HUES48 (cell line): ENCODE results near the gene RUNX1.

ENCODE experiments used
- H3K27ac ChIP-seq: one replicate; pipeline ENCODE4 v1.7.0; 2013; ENCODE audit warnings: low read depth, low read length, inconsistent platforms
- H3K27me3 ChIP-seq: 2 replicates; pipeline ENCODE4 v1.6.1; 2013; ENCODE audit warnings: mild to moderate bottlenecking, low read length; ENCODE audit not compliant: control insufficient read depth, insufficient read depth
- H3K36me3 ChIP-seq: 2 replicates; pipeline ENCODE4 v1.6.1; 2013; ENCODE audit warnings: low read length; ENCODE audit not compliant: control insufficient read depth, insufficient read depth
- H3K4me1 ChIP-seq: 2 replicates; pipeline ENCODE4 v1.6.1; 2013; ENCODE audit warnings: mild to moderate bottlenecking, low read length; ENCODE audit not compliant: control insufficient read depth, insufficient read depth
- H3K4me3 ChIP-seq: 2 replicates; pipeline ENCODE4 v1.5.1; 2013; ENCODE audit warnings: mild to moderate bottlenecking, low read depth, low read length
- H3K9ac ChIP-seq: 2 replicates; pipeline ENCODE4 v1.6.1; 2013; ENCODE audit warnings: mild to moderate bottlenecking, low read depth, low read length, moderate library complexity
- H3K9me3 ChIP-seq: 2 replicates; pipeline ENCODE4 v1.6.1; 2013; ENCODE audit warnings: low read length; ENCODE audit not compliant: control insufficient read depth, insufficient read depth

Gene RUNX1

DNA sequence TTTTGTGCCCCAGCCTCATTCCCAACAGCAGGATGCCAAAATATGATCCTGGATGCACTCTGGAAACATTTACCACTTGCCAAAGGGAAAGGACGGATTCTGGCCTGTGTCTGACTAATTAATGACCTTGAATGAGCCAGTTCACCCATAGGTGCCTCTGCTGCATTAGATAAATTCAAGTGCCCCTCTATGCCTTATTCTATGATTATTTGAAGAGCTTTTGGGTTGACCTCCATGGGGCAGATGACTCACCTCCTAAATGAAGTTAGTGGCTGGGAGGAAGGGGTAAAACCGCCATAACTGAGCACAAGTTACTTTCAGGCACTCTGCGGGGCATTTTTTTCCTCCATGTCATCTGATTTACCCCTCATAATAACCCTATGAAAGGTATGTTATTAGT, 282.2 kb downstream of the RUNX1 start:
- Histone ChIP-seq H3K27me3 (no peaks in the 10 kb centered on the region), H3K36me3 (no peaks in the 10 kb centered on the region), H3K27ac (no peak overlapping the region), H3K4me3 (no peak overlapping the region), H3K4me1 (no peaks in the 10 kb centered on the region), H3K9me3 (no peaks in the 10 kb centered on the region), H3K9ac (no peak overlapping the region)

DNA sequence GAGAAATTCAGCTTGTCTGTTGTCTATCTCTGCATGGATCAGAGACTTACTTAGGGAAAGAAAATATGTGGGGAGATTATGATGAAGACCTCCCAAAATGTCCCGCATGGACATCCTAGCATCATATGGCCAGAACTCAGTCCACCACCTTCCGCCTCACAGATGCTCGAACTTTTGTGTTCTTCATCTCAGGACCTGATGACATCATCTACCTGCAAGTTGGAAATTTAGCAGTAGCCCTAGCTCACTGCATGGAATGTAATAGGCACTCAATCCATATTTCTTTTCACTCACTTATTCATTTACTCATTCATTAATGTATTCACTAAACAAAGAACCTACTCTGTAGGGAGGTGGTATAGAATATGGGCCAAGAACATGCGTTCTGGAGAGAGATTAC, 283.5 kb downstream of the RUNX1 start:
- H3K27ac ChIP-seq, result no peak overlapping the region
- H3K36me3 ChIP-seq, result no peaks in the 10 kb centered on the region
- no peak overlapping the region for H3K4me3 ChIP-seq
- no peaks in the 10 kb centered on the region for H3K9me3 ChIP-seq
- H3K9ac ChIP-seq, result no peak overlapping the region
- H3K27me3 ChIP-seq, result no peaks in the 10 kb centered on the region
- no peaks in the 10 kb centered on the region for H3K4me1 ChIP-seq

DNA sequence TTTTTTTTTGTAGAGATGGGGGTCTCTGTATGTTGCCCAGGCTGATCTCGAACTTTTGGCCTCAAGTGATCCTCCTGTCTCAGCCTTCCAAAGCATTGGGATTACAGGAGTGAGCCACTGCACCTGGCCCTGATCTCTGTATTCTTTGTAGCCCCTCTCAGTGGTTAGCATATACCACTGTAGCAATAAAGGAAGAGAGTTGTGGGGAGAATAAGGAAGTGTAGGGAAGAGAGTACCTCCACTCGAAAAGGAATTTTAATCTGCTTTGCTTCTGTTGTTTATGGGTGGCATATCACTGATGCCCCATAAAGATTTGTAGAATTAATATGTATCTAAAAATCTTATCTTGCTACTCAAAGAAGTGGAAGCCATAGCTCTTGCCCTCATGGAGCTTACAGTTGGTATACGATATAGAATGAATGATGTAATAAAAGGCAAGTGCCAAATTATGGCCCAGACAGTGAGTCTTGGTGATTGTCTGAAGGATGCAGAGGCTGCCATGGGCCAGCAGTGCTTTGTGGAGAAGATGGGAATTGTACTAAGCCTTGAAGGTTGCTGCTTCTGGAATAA, 284.3 kb downstream of the RUNX1 start:
- no peak overlapping the region for H3K4me3 ChIP-seq
- H3K9ac ChIP-seq, result no peak overlapping the region
- no peaks in the 10 kb centered on the region for H3K4me1 ChIP-seq
- no peak overlapping the region for H3K27ac ChIP-seq
- no peaks in the 10 kb centered on the region for H3K9me3 ChIP-seq
- H3K27me3 ChIP-seq, result no peaks in the 10 kb centered on the region
- H3K36me3 ChIP-seq, result no peaks in the 10 kb centered on the region

DNA sequence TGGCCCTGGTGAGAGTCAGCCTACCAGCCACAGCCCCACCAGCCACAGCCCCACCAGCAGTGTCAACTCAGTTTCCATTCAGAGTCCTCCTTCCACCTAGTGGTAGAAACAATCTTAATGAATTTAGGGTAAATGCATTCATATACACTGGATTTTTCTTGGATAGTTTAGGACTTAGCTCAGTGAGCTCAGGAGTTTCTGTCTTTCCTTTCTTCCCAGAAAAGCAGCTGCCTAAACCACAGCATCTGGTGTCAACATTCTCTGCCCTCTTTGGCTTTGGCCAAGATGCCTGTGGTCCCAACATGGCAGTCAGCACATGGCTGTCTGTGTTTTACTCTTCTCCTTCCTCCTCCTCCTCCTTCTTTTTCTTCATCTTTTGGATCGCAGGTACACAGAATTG, 286.3 kb downstream of the RUNX1 start:
- Histone ChIP-seq H3K9ac (no peak overlapping the region), H3K4me1 (no peaks in the 10 kb centered on the region), H3K4me3 (no peak overlapping the region), H3K27me3 (no peaks in the 10 kb centered on the region), H3K27ac (no peak overlapping the region), H3K36me3 (no peaks in the 10 kb centered on the region), H3K9me3 (no peaks in the 10 kb centered on the region)

DNA sequence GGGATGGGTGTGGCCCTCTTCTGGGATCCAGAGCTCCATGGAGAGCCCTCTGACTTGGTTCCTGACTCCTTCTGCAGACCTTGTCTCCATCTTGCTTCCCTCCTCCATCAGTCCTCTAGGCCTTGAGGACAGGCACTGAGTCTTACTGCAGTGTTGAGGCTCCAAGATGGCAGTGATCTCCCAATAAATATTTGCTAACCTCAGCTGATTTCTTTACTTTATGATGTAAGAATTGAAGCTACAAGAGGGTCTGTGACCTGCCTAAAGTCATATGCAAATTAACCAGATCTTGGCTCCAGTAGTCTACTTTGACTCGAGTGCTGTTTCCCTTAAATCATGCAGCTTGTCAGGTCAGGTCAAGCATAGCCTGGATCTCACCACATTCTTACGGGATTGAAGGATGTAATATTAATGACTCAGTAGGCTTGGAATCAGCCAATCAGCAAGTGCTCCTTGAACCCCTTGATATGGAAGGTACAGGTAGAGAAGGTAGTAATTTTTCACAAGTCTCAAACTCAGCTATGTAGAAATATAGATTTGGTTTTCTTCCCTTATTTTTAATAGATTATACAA, 287.3 kb downstream of the RUNX1 start:
- Histone ChIP-seq H3K4me1 (no peaks in the 10 kb centered on the region), H3K27me3 (no peaks in the 10 kb centered on the region), H3K9me3 (no peaks in the 10 kb centered on the region), H3K4me3 (no peak overlapping the region), H3K36me3 (no peaks in the 10 kb centered on the region), H3K27ac (no peak overlapping the region), H3K9ac (no peak overlapping the region)

DNA sequence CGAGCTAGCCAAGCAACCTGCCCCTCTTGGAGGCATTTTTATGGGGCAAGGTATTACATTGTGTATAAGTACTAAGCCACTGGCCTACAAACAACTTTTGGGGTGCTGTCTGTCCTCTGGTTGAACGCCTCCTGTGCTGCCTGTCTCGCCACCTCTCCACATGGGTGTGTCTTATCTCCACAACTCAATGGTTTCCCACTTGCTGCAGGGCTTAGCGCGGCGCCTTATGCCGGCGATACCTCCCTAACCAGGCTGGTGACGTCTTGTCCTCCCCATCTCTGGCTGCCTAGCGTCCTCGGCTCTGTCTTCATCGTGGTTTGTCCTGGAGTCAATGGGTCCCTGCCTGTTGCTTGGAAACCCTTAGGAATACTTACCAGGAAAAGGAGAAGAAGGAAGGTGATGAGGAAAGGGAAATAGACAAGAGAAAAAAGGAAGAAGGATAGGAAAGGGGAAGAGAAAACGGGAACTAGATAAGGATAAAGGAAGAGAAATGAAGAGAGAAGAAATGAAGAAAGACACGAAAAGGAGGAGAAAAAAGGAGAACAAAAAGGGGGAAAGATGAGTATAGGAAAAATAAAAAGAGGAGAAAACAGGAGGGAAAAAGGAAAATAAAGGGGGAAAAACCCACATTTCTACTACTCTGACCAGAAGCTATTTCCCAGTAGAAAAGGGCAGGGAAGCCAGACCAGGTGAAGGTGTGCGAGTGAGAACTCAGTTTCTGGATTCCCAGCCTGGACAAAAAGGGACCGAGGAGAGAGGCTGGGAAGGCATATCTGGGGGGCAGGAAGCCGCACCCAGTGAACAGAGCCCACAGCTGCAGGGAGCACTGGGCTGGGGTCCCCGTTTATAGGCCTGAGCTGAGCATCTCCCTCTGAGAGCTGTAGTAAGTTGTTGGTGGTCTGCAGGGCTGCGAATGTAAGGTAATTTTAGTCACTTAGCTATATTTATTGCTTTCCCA, 294.1 kb downstream of the RUNX1 start:
- no peak overlapping the region for H3K27ac ChIP-seq
- H3K36me3 ChIP-seq, result no peaks in the 10 kb centered on the region
- H3K4me3 ChIP-seq, result no peak overlapping the region
- H3K9me3 ChIP-seq, result no peaks in the 10 kb centered on the region
- H3K4me1 ChIP-seq, result no peaks in the 10 kb centered on the region
- H3K9ac ChIP-seq, result no peak overlapping the region
- no peaks in the 10 kb centered on the region for H3K27me3 ChIP-seq

DNA sequence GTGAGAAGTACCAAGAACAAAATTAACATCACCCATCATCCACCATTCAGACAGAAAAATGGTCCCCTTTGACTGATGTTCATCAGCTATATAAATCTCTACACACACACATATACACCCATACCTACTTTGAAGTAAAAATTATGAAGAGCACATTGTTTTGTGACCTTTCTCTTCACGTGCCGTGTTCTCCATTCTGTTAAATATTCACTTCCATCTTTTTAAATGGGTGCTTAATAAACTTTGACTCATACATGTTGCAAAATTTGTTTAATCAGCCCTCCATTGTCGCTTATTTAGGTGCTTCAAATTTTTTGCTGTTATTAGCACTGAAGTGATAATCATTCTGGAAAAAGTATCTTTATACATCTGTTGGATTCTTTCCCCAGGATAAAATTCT, 300.2 kb downstream of the RUNX1 start:
- no peaks in the 10 kb centered on the region for H3K27me3 ChIP-seq
- no peak overlapping the region for H3K9ac ChIP-seq
- no peak overlapping the region for H3K4me3 ChIP-seq

DNA sequence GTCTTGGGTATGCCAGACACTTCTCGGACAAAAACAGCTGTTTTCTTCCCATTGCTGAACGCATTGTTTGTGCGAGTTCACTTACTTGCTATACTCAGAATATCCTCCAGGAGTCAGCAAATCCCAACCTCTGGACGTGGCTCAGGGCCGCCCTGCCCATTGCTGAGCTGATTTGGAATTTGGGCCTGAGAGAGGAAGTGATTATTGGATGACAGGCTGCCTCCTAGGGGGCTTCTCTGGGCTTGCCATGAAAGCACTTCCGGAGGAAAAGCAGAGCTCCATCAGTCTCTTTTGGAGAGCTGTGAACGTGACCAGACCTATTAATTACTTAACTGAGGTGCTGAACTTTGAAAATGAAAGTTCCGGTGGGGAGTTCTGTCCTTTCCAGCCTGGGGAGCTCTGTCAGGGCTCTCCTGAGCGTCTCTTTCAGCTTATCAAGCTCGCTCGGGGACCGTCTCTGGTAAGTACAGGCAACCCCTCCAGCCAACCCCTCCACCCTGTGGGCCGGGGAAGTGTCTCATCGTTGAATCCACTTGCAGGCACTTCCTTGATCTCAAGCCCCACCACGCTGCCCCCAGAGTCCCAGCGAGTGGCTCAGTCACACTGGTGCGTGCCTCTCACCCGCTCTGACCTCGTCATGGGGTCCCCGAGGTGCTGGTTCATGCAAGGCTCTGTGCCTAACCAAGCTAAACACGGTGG, 303.4 kb downstream of the RUNX1 start:
- Histone ChIP-seq H3K4me1 (no peaks in the 10 kb centered on the region), H3K9me3 (no peaks in the 10 kb centered on the region), H3K36me3 (no peaks in the 10 kb centered on the region), H3K9ac (no peak overlapping the region), H3K27me3 (no peaks in the 10 kb centered on the region), H3K27ac (peak overlapping the region; percentile 31), H3K4me3 (no peak overlapping the region)

More for the DNA sequence above, 300.2 kb downstream of the RUNX1 start:
- H3K4me1 ChIP-seq, result no peaks in the 10 kb centered on the region
- H3K27ac ChIP-seq, result no peak overlapping the region
- H3K9me3 ChIP-seq, result no peaks in the 10 kb centered on the region
- H3K36me3 ChIP-seq, result no peaks in the 10 kb centered on the region

DNA sequence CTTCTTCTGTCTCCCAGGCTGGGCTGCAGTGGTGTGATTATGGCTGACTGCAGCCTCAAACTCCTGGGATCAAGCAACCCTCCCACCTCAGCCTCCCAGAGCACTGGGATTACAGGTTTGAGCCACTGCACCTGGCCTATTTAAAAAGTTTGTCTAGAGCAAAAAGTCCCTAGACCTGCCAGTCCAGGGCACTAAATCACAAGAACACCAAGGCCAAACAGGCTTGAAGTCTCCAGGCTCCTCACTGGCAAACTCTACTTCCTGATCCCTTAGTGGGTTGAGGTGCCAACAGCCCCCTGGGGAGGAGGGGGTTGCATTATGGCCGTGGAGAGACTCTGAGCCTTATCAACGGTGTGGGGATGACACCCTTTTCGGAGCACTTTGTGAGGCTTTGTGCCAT, 304.3 kb downstream of the RUNX1 start:
- H3K4me3 ChIP-seq, result no peak overlapping the region
- no peak overlapping the region for H3K9ac ChIP-seq

DNA sequence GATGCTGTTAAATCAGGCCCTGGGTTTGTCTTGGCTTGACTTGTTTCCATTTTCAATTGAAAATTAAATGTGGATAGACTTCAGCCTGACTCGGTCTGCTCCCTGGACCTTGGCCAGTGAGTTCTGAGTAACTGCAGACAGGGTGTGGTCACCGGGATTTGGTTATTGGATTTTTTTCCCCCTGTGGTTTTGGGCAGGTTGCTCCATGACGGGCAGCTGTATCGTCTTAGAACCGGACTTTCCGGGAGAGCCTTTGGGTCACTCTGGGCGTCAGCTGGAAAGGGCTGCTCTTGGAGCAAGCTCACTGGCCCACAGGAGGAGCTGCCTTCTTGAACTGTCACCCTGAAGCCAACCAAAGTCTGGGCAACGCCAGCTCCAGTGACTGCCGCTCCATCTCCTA, 305.3 kb downstream of the RUNX1 start:
- no peaks in the 10 kb centered on the region for H3K4me1 ChIP-seq
- no peaks in the 10 kb centered on the region for H3K9me3 ChIP-seq
- H3K9ac ChIP-seq, result no peak overlapping the region
- no peak overlapping the region for H3K27ac ChIP-seq
- H3K27me3 ChIP-seq, result no peaks in the 10 kb centered on the region
- no peak overlapping the region for H3K4me3 ChIP-seq
- H3K36me3 ChIP-seq, result no peaks in the 10 kb centered on the region

More for the DNA sequence above, 304.3 kb downstream of the RUNX1 start:
- Histone ChIP-seq H3K27me3 (no peaks in the 10 kb centered on the region), H3K36me3 (no peaks in the 10 kb centered on the region), H3K4me1 (no peaks in the 10 kb centered on the region), H3K9me3 (no peaks in the 10 kb centered on the region), H3K27ac (no peak overlapping the region)

DNA sequence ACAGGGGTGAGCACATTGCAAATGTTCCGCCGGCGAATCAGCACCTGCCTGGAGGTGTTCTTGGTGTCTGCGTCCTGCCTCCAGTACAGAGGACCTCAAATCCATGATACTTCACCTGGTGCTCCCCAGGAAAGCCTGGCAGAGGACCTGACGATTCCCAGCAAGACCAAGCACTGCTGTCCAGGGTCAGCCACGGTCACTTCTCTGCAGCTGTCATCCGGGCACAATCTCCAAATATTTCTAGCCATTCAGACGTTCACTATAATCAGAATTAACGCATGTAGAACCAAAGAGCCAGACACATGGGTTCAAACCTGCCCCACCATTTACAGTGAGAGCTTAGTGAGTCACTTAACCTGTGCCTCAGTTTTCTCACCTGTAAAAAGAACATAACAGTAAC, 305.8 kb downstream of the RUNX1 start:
- Histone ChIP-seq H3K9me3 (no peaks in the 10 kb centered on the region), H3K4me3 (no peak overlapping the region), H3K27me3 (no peaks in the 10 kb centered on the region), H3K4me1 (no peaks in the 10 kb centered on the region), H3K9ac (no peak overlapping the region), H3K27ac (no peak overlapping the region), H3K36me3 (no peaks in the 10 kb centered on the region)
